Activated T-helper 1 cell treated with anti-CD3 and anti-CD28 coated beads, Interleukin-2, amount 50 U/mL, for 16 hours (primary cell): ENCODE data around the gene METTL25B.

Experiments
- DNase-seq, 2 donors: peaks; one replicate each; pipeline ENCODE4 v3.0.0-alpha.2; 2020; ENCODE audit warnings: low read depth in 1 of 2, low spot score in 1 of 2

The METTL25B gene

GRCh38 chr1:156725683-156726280 lies 2.5 kb upstream of the METTL25B start:
- peak; percentile 62 to 70 for DNase-seq

- DNase-seq, result no peak
Measured at GRCh38 chr1:156726549-156727226, 1.6 kb upstream of the METTL25B start.

GRCh38 chr1:156727492-156727891 lies 777 bp upstream of the METTL25B start:
- no peak for DNase-seq

- peak; percentile 81 to 89 for DNase-seq
Measured at GRCh38 chr1:156728599-156729462, 562 bp downstream of the METTL25B start, which contains the start of gene ISG20L2. Gene ISG20L2 (minus strand): TSS chr1:156728766. CDS start chr1:156727652, 1,114 bp downstream.

GRCh38 chr1:156733989-156734584 lies 5.8 kb downstream of the METTL25B start:
- DNase-seq, result no peak

GRCh38 chr1:156738407-156738806 lies 10.1 kb downstream of the METTL25B start:
- DNase-seq, result no peak

- DNase-seq, result no peak
Measured at GRCh38 chr1:156738916-156739315, 10.6 kb downstream of the METTL25B start.

- DNase-seq, result no peak
Measured at GRCh38 chr1:156740237-156740740, 12.0 kb downstream of the METTL25B start.

GRCh38 chr1:156740741-156741480 lies 12.6 kb downstream of the METTL25B start, which contains the start of gene MRPL24:
Gene MRPL24 (minus strand): TSS chr1:156741088. CDS start chr1:156738704, 2,384 bp downstream.
- DNase-seq, result peak; percentile 87 to 93

- DNase-seq, result no peak
Measured at GRCh38 chr1:156741481-156741983, 13.3 kb downstream of the METTL25B start.

GRCh38 chr1:156742017-156742416 lies 13.7 kb downstream of the METTL25B start:
- DNase-seq, result no peak

GRCh38 chr1:156742801-156743200 lies 14.5 kb downstream of the METTL25B start:
- no peak for DNase-seq

- no peak for DNase-seq
Measured at GRCh38 chr1:156743367-156744302, 15.4 kb downstream of the METTL25B start.

- DNase-seq, result no peak
Measured at GRCh38 chr1:156744344-156744743, 16.1 kb downstream of the METTL25B start.

GRCh38 chr1:156744786-156745419 lies 16.6 kb downstream of the METTL25B start:
- DNase-seq, result no peak

- DNase-seq, result no peak
Measured at GRCh38 chr1:156745881-156746280, 17.6 kb downstream of the METTL25B start.

- DNase-seq, result no peak
Measured at GRCh38 chr1:156746406-156746727, 18.1 kb downstream of the METTL25B start.

- DNase-seq, result no peak
Measured at GRCh38 chr1:156746728-156747631, 18.7 kb downstream of the METTL25B start.
